Activated CD4-positive, alpha-beta T cell treated with anti-CD3 and anti-CD28 coated beads, Interleukin-2, amount 50 U/mL, for 4 hours (primary cell): ENCODE results near the gene SDF4.

Experiments used
- DNase-seq, 2 experiments: peaks; one replicate each; pipeline ENCODE4 v3.0.0-alpha.2; 2020

The SDF4 gene, protein sequence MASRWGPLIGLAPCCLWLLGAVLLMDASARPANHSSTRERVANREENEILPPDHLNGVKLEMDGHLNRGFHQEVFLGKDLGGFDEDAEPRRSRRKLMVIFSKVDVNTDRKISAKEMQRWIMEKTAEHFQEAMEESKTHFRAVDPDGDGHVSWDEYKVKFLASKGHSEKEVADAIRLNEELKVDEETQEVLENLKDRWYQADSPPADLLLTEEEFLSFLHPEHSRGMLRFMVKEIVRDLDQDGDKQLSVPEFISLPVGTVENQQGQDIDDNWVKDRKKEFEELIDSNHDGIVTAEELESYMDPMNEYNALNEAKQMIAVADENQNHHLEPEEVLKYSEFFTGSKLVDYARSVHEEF

DNA sequence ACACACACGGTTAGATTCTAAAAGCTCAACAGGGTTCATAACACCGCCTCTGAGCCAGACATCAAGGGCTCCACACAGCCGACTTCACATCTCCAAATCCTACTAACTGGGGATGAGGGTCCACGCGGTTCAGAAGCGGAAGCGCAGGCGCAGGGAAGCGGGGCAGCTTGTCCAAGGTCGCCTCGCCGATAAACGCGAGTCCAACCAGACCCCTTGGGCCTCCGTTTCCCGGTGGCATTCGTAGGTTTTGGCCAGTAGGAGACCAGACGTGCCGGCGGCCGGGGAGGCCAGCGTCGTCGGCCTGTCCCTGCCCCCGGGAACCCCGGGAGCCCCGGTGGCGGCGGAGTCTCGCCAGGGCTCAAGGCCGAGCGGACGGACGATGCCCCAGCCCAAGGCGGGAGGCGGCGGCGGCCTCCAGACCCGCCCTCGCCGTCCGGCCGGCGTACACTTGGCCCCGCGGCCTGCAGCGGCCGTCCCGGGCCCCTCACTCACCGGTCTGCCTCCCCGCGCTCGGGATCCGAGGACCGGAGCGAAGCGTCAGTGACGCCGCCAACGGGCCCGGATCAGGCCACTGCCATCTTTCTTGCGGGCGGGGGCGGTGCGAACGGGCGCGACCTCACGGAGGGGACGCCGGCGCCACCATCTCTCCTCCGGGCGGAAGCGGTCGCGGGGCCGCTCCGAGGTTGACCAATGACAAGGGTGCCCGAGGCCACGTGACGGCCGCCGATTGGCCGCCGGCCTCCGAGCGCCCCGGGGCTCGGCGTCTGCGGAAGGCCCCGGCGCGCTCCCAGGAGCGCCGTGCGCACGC, at the start of gene SDF4:
TSS of gene SDF4 (minus strand) at position 602 of the 808 bp plus-strand sequence. CDS start 3,229 bp downstream, outside the sequence.
- DNase-seq = peak; percentile 94 to 96

DNA sequence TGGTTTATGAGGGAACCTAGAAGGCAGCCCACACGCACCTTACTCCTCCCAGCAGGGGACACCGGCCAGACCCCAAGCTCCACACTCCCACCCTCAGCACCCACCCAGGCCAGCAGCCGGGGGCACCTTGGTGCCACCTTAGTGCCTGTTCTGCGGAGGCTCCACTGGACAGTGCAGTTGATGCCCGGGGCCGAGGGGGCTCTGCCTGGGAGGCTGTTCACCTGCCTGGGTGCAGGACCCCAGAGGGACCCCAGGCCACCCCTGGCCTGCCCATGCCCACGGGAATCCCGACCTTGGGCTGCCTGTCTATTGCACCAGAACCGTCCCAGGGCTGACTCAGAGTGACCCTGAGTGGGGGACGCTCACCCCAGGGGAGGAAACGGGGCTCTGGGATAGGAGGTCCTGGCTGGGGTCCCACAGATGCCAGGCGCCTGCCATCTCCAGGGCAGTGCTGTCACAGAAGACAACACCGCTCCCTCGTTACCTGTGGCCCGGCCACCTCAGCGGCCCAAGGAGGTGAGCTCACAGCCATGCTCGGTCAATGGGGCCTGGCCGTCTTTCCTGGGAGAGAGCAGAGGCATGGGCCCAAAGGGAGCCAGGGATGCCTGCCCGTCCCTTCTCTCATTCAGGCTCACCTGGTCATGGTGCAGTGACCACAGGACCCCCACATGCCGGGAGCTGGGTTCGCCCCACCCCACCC, 49.1 kb upstream of the SDF4 start:
- DNase-seq = no peak

DNA sequence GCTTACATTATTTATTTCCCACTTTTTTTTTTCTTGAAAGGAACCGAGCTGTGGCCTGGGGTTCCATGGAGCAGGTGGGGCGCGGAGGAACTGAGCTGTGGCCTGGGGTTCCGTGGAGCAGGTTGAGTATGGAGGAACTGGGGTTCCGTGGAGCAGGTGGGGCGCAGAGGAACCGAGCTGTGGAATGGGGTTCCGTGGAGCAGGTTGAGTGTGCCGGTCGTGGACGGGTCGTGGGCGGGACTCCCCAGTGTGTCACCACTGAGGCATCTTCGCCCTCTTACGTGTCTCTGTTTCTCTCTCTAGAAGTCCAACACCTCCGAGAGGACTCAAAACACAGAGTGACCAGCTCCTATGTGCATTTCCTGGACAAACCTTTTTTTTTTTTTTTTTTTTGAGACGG, 47.2 kb upstream of the SDF4 start:
- no peak for DNase-seq

DNA sequence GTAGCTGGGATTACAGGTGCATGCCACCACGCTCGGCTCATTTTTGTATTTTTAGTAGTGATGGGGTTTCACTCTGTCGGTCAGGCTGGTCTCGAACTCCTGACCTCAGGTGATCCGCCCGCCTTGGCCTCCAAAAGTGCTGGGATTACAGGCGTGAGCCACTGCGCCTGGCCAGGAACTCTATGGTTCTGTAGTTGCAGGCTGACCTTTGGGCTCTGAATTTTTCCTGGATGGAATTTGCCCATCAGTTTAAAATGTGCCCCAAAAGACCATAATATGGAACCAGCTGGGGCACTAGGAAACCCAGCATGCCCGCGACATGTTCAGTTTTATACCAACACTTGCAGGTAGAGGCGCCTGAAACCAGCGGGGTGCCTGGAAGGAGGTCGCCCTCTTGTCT, 46.8 kb upstream of the SDF4 start:
- DNase-seq = no peak

DNA sequence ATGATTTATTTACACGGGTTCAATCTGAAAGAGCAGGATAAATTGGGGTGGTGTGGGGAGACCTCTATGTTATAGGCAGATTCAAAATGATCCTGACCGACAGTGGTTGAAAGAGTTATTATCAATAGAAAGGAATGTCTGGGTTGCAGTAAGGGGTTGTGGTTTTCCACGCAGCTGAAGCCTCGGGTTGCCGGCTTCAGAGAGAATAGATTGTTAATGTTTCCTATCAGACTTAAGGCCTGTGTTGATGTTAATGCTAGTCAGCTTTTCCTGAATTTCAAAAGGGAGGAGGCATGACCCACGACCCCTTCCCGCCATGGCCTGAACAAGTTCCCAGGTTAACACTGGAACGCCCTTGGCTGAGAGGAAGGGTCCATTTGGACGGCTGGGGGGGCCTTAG, 44.0 kb upstream of the SDF4 start:
- DNase-seq = no peak

DNA sequence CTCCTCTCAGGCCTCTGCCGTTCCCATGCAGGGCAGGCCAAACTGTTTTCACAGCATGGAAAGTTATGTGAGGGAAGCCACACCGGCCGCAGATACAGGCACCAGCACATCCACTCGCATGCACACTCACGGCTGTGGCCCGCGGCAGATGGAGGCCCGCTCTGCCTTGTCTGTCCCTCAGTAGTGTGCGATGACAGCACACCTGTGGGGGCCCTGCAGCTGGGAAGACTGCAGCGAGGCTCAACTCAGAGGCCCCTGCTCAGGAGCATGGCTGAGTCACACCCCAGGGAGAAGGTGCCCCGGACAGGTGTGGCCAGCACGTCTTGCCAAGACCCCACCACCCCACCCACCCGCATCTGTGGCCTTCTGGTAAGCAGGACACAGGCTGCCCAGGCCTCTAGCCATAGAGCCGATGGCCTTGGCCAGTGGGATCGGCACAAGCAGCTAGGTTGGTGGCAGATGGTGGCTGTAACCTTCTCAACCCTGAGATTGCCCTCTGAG, 43.2 kb upstream of the SDF4 start:
- no peak for DNase-seq

DNA sequence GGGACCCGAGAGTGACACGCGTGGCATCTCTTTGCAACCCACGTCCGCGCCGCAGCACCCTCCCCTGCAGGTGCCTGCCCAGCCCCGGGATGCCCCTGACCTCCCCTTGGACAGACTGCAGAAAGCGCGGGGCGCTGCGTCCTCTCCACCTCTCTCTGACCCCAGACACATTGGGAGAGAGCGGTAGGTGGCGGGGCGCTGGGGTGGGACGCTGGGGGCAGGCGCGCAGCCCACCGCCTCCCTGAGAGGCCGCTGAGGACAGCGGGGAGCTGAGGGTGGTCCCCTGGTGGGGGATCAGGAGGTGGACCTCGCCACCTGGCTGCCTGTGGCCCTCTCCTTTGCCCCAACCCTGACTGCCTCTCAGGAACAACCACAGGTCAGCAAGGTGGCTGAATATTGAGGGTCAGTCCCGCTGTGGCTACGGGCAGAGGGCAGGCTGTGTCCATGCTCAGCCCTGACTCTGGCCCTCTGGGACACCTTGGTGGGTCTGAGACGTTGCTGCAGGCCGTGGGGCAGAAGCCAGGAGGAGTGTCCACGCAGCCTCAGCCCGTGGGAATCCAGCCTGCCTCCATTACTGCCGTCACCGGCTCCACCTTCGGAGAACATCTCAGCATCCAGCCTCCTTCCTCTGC, 42.6 kb upstream of the SDF4 start:
- no peak for DNase-seq

DNA sequence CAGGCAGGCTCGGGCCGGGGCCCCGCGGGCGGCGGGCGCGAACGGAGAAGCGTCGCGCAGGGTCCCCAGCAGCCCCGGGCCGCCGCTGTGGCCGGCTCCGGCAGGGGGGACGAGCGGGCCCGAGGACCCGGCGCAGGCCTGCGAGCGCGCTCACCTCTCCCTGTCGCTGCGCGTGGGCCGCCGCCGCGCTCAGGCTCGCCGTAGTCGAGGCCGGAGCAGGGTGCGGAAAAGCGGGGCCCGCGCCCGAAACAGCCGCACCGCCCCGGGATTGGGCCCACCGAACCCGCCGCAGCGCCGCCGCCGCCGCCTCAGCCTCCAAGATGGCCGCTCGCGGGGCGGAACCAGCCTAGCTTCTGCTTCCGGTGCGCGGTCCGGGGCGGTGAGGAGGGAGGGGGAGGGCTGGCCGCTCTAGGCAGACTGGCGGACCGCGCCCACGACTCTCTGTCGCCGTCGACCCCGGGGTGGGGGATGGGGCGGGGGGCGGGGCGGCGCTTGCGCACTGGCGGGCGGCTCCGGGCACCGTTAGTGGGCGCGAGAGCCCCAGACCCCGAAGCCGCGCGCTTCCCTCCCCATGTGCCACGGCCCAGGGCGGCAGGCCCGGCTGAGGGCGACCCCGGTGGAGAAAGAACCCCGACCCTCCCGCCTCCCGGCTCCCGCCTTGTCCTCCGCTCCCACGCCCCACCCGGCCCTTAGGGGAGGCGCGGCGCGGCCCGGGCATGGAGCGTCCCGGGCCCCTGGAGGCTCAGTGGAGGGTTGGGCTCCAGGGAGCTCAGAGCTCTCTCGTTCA, 41.9 kb upstream of the SDF4 start, which contains the start of gene UBE2J2:
TSS of gene UBE2J2 (minus strand) at position 343 of the 787 bp plus-strand sequence. CDS start 5,862 bp downstream, outside the sequence.
- peak; percentile 91 to 92 for DNase-seq

DNA sequence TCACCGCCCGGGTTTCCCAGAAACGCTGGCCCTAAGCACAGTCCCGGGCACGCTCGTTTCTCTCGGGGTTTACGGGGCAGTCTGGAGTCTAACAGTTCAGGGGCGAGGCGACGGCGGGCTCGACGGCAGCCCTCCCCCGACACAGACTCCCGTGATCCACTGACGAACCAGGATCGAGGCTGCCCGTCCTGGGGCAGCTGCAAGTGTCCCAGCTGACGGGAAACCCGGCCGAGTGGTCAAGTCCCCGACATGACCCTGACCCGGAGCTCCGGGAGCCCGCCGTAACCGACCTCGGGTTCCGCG, 41.4 kb upstream of the SDF4 start:
- DNase-seq = no peak

DNA sequence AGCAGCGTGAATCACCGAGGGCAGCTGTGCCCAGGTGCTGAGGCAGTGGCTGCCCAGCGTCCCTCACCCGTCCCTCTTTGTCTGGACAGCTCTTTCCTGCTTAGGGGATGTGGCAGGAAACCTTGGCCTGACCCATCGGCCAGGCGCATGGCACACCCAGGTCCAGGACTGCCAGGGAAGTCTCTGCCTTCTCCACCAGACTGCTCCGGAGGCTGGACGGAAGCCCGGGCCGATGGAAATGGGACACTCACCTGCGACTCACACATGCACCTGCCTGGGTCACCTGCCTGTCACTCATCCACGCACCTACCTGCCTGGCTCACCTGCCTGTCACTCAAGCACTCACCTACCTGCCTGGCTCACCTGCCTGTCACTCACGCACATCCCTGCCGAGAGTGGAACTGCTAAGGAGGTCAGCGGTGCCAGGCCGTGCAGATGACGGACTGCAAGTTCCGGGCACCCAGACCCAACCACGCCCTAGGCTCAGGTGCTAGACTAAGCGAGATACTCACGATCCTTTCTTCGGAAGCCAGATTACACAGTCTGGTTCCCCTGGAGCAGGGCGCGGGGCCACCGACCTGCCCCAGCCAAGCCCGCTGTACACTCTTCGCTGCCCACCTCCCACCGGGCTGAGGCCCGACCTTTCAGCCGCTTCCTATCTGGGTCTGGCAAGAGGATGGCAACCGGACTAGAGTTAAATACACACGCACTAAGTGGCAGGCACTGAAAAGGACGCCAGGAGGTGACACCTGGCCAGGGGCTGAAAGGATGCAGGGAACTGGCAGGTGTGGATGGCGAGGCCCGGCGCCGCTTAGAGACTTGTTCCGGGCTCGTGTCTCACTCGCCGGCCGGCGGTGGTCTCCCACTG, 40.8 kb upstream of the SDF4 start:
- no peak for DNase-seq

DNA sequence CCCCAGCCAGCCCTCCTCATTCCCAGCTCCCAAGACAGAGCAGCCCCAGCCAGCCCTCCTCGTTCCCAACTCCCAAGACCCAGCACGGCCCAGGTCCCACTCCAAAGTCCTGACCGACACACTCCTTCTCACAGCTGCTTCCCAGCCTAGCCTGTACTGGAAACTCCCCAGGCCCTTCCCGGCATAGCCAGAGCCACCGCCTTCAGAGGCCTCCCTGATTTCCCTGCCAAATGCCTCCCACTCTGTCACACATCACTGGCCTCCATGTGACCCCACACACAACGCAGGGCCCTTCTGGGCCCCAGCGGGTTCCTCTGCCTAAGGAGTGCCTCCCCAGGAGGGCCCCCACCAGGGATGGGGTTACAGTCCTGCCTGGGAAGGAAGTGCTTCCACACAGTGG, 39.0 kb upstream of the SDF4 start:
- DNase-seq = no peak

DNA sequence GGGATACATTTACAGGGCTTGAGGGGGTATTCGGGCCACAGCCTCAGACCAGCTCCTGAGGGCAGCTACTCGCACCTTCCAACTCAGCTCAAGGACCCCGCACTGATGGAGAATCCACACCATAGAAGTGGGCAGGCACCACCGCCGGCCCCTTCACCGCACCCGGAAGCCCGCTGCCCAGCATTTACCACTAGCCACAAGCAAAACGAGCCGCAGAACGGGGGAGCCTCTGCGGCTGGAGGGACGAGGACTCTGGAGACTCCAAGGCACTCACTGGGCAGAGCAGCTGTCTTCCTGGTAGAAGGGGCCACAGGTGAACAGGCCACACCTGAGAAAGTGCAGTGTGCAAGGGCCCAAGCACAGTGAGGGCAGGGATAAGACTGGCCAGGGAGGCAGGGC, 36.5 kb upstream of the SDF4 start:
- DNase-seq = no peak

DNA sequence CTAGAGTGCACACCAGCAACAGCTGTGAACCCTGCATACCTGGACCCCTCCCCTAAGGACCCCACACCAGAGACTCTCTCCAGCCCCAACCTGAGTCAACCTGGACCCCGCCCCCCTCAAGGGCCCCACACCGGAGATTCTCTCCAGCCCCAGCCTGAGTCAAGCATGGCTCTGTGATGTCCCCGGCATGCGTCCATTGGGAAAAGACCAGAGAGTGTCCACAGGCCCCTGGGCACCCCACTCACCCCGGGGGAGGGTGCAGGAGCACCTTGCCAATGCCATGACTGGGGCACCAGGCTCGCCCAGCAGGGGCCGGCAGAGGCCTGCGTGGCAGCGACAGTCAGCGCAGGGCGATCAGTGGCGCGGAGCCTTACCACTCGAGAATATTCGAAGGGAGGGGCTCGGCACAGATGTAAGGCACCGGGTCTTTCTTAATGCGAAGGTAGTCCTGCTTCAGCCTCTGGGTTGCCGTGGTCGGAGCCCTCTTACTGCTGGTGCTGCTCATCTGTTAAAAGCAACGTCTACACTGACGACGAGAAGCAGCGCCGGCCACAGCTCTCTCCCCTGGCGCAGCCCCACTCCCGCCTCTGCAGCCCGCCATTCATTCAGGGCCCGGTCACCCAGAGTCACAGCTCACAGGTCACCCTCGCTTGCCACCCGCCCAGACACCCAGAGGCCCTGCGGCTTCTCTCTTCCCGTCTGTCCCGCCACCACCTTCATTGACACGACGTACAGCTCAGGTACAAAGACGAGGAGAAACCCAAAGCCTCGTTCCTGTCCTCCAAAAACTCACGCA, 35.9 kb upstream of the SDF4 start:
- DNase-seq = no peak

DNA sequence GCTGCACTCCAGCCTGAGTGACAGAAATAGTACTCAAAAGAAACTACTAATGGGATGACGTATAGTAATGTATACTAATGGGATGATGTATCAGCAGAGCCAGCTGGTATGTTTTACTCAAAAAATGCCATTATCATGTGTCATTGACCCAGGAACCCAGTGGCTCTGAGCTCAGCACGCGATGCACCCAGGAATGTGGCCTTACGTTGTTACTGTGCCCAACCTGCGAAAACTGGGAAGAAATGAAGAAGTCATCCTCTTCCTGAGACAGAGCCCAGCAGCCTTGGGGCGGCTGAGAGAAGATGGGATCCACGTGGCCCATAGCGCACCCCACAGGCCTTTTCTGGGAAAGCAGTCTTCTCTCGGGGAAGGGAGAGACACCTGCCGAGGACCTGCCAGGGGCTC, 33.1 kb upstream of the SDF4 start:
- DNase-seq = no peak

DNA sequence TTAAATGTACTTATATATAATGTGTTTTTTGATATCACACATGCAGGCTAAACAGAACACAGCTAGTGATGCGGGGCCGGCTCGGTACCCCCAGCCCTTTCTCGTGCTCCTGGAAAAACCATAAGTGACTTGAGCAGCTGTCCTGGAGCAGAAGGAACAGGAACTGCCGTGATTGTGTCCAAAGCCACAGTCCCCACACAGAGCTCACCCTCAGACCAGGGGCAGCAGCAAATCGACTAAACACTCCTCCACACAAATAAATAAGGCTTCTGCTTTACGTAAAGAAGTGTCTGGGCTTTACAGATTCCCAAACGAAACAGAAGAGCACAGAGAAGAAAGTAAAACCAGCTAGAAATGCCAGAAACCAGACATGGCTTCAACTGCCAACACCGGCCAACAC, 32.2 kb upstream of the SDF4 start:
- no peak for DNase-seq

DNA sequence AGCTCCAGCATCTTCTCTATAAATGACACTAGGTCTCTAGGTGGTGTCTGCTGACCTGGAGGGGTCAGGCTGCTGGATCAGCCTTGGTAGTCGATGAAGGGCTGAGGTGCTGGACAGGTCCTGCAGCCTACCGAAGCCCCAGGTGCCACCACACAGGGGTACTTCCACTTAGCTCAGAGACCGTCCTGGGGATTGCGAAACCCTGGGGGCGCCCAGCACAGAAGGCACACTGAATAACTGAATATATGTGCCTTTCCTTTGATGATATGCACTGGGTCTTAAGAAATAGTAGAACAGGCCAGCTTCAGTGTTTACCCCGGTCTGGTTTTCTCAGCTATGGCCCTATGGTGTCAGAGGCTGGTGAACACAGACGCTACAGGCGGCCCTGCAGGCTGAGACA, 31.0 kb upstream of the SDF4 start:
- no peak for DNase-seq

DNA sequence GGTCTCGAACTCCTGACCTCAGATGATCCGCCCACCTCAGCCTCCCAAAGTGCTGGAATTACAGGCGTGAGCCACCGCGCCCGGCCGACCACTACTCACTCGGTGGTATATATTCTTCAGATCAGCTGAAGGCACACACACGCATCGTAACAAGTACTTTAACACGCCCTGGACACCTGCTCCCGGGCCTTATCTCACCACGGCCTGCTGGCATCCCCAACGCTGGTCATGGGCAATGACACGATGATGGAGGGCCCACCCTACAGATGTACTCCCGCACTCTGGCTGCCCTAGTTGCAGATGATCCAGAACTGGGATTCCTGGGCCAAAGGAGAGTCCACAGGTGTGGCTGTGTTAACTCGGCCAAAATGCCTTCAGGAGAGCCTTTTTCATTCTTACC, 30.3 kb upstream of the SDF4 start:
- no peak for DNase-seq

DNA sequence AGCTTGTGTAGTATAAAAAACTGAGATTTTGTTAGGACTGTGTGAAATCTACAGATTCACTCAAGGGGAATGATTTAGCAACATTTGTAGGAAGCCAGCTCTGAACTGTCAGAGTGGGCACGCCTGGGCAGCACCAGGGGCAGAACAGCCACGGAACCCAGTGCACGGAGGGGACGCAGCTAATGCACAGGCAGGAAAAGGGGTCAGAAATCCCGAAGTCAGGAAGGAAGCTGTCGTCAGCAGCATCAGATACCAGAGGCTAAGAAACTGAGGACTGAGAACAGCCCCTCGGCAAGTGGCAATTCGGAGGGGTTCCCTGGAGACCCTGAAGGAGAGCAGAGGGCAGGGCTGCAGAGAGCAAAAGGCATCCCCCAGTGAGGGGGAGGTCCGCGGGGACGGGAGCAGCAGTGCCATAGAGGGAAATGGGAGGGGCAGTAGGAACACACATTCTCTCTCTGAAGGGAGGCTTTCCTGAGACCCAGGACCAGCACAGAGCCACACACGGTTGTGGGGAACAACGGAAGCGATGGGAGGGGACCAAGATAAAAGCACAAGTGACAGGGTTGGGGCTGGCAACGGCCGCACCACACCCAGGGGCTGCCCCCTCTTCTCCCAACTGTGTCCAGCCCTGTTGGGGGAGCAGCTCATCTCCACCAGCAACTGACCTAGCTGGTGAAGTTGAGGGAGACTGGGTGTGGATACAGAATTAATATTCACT, 29.2 kb upstream of the SDF4 start:
- DNase-seq = no peak

DNA sequence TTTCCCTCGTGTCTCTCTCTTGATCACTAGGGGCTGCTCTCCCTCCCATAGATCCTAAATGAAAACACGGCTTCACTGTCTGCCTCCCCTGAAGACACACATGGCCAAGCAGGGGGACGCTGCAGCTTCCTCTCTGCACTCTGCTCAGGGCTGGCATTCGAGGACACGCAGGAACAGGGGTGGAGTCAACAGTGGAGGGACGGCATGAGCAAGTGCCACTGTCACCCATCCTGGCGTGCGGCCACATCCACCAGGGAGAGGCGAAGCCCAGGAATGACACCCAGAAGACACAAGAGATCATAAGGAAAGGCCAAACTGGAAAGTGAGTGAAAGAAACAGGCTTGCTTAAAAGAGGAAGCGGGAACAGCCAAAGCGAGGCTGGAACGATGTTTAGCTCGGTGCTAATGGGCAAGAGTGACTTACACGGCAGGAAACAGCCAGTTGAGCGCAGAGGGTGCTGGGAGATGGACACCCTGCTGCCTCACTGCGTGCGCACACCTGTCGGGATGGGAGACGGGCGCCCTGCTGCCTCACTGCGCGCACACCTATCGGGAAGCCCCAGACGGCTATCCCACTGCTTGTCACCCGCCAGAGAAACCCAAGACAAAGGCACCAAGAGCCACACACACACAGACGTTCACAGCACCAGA, 28.3 kb upstream of the SDF4 start:
- no peak for DNase-seq
